GM19372 (cell line): Measurements from ENCODE around the gene CAVIN1.
"Not testable (repeated sequence)": the region's sequence is repeated elsewhere in the genome, so short reads cannot be mapped to it uniquely, and the experiment has no call there.

Experiments used
- ATAC-seq: cut with Tn5 transposase; IDR thresholded peaks from one replicate; pipeline ENCODE4 v1.9.1; 2021; ENCODE audit warnings: mild to moderate bottlenecking, low read depth, moderate library complexity; ENCODE audit not compliant: unreplicated experiment

Gene CAVIN1

DNA sequence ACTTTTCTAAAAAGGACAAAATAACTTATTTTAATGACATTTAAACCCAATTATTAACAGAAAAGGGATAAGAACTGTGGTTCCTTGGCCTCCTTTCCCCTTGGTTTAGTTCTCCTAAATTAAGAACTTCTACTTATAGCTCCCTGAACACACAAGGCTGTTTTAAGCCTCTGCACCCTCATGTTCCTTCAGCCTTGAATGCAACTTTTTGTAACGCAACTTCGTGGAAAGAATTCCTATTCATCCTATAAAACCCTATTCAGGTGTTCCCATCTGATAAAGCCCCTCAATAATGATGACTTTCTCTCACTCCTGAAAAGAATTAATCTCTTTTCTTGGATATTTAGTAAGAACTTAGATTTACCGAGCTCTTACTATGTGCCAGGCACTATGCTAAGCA lies 41.2 kb downstream of the CAVIN1 start:
- ATAC-seq: no peak

- ATAC-seq: no peak
Measured at GRCh38 chr17:42380935-42381334, 42.1 kb downstream of the CAVIN1 start.

DNA sequence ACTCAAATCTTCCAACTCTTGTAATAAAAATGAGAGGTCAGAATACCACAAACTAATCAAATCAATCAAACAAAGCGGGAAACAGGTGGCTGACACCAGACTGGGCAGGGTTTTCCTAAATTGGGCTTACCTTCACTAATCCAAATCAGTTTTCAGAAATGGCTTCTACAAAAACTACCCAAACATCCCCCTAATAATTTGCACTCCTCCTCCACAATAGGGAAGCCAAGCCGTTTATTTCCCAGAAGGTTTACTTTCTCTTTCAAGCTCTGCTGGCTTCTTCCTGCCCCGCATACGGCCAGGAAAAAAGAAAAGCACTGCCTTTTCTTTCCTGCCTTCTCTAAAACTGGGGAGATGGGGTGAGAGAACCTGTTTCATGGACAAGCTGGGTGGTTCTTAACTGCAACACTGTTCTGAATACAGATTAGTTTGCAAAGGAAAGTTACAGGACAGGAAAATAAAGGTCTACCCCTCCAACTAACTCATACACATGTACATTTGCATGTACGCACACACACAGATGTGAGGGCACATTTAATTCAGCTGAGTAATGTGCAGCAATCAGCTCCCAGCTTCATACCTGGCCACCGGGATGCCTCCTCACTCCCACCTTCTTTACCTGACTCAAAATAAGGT lies 44.0 kb downstream of the CAVIN1 start:
- ATAC-seq: no peak

- no peak for ATAC-seq
Measured at GRCh38 chr17:42378359-42378958, 44.6 kb downstream of the CAVIN1 start.

DNA sequence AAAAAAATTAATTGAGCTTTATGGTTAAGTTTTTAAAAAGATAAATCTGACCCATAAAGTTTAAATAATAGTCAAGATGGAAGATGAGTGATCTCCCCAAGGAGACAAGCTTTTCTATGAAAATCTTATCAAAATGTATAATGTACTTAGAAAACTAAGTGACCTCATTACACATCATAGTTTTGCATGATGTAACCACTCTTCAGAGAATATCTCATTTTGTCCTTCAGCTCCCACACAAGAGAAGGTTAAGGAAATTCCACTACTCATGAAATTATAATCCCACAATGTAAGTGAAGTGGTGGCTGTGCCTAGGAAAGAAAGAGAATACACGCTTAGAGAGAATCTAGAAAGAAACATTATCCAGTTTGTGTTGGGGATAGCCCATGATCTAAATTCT lies 49.2 kb downstream of the CAVIN1 start:
- no peak for ATAC-seq

DNA sequence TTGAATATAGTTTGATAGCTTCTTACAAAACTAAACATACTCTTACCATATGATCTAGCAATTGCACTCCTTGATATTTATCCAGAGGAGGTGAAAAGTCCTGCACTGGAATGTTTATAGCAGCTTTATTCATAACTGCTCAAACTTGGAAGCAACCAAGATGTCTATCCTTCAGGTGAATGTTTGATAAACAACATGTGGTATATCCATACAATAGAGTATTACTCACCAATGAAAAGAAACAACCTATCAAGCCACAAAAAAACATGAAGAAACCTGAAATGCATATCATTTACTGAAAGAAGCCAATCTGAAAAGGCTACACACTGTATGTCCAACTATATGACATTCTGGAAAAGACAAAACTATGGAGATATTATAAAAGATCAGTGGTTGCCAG lies 50.9 kb downstream of the CAVIN1 start:
- no peak for ATAC-seq

- ATAC-seq: not testable (repeated sequence)
Measured at GRCh38 chr17:42368797-42369561, 54.1 kb downstream of the CAVIN1 start.

DNA sequence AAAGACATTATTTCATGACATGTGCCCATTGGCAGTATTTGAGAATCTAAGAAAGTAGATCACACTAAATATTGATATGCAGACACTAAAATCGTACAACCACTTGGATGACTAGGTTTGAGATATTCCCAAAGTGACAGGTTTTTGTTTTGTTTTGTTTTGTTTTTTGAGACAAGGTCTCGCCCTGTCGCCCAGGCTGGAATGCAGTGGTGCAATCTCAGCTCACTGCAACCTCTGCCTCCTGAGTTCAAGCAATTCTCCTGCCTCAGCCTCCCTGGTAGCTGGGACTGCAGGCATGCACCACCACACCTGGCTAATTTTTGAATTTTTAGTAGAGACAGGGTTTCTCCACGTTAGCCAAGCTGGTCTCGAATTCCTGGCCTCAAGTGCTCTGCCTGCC lies 54.7 kb downstream of the CAVIN1 start:
- ATAC-seq: not testable (repeated sequence)

- ATAC-seq: not testable (repeated sequence)
Measured at GRCh38 chr17:42366176-42367023, 56.7 kb downstream of the CAVIN1 start.

- ATAC-seq: no peak
Measured at GRCh38 chr17:42365136-42365535, 57.9 kb downstream of the CAVIN1 start.

- ATAC-seq: no peak
Measured at GRCh38 chr17:42363767-42364585, 59.1 kb downstream of the CAVIN1 start.

DNA sequence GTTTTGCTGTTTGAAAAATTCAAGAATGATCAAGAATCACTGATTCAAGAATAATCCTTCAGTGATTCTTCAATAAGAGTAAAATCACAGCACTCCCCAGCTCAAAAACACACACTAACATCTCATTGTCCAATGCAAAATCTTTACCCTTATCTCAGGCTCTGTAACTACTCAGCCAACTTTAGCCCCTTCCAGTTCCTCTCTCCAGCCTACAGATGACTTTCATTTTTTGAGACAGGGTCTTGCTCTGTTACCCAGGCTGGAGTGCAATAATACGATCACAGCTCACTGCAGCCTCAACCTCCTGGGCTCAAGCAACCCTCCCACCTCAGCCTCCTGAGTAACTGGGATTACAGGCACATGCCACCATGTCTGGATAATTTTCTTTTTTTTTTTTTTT lies 59.8 kb downstream of the CAVIN1 start:
- no peak for ATAC-seq

DNA sequence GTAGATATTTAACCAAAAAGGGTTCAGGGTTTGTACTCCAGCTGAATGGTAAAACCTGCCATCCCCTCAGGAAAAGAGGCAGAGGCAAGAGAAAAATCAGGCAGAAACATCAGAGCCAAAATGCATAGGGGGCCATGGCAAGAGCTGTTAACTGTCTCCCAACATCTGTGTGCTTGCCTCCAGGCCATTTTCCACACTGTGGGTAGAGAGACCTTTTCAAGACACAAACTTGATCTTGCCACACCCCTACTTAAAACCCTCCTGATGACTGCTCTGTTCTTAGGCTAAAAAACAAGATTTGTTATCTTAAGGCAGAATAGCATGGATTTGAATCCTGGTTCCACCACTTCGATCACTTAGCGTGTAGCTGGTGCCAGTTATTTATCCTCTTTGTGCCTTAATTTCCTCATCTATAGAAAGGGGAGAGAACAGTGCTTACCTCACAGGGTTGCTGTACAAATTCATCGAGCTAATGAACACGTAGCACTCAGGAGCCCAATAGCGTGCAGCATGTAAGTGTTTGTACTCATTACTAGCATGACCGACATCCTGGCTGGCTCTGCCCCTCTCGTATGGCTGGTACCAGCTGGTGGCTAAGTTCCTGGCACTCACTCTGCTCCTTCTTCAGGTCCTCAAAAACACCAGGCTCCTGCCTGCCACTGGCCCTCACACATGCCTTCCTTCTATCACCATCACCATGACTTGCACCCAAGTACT lies 60.7 kb downstream of the CAVIN1 start:
- ATAC-seq: no peak

- no peak for ATAC-seq
Measured at GRCh38 chr17:42361781-42362186, 61.3 kb downstream of the CAVIN1 start.

- ATAC-seq: not testable (repeated sequence)
Measured at GRCh38 chr17:42360388-42360787, 62.7 kb downstream of the CAVIN1 start.

DNA sequence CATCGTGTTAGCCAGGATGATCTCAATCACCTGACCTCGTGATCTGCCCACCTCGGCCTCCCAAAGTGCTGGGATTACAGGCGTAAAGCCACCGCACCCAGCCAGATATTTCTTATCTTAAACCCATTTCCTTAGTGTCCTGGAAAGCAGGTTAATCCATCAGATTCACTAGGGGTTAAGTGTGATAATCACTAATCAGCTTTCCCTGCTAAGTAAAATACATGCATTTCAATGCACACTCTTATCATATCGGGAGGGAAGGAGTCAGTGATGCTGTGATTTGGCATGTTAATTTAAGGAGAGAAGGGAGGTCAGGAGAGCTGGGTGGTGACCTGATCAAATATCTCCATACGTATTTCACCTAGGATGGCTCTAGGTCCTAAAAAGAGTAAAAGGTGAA lies 63.9 kb downstream of the CAVIN1 start:
- no peak for ATAC-seq

DNA sequence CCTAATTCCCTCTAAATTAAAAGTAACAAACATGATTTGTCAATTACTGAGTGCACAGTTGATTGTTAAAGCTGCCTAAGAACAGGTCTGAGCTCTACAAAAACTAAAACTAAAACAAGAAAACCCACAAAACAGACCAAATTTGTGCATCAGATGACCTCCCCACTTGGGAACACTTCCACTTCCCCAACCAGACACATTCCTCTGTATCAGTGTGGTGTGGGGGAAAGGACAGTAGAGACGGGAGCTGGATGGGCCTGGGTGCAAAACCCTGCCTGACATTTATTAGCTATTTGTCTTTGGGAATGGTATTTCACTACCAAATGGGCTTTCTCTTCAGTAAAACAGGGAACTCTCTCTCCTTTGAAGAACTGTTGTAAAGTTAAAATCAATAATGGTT lies 64.6 kb downstream of the CAVIN1 start:
- ATAC-seq: no peak

DNA sequence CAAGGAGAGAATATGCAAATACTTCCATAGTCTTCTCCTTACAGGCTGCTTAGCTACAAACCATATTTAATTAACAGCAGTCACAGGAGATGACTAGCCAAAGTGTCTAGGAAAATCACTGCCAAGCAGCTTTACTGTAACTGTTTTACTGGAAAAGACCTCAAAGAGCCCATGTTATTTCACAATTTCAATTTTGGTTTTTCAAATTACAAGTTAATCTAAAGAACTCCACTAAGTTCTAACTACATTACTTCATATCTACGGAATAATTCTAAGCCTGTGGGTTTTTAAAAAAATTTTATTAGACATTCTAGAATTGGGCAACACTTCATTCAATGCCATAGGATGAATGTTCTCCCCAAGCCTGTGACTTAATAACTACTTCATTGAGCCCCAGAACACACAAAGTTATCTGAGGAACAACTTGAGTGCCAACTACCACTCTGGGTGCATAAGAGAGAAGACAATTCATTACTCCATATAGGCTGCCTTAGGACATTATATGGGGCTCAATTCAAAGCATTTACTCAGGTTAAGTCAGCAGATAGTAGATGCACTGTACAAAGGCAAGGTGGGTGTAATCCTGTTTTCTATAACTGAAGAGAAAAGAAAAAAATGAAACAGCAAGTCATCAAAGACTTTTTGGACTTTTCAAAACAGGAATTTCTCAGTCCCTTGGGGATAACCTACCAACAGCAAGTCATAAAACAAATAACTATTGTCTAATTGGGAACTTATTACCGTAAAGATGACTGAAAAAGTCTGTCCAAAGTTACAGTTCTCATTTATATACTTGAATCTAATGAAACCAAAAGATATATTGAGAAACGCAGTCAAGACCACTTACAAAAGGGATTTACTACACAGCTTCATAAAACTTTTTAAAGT lies 67.9 kb downstream of the CAVIN1 start:
- no peak for ATAC-seq
